Esophagus muscularis mucosa (tissue), 4 donors: ENCODE results near the gene LENEP.

Experiments
- CTCF ChIP-seq, 3 experiments: fragments of 200-600 bp in 2 of 3; fragments of 450-650 bp in 1 of 3; sonication (generic) in 2 of 3; IDR thresholded peaks; one replicate each; pipeline ENCODE4 v1.5.1; 2017 to 2019; ENCODE audit warnings: antibody characterized with exemption in 3 of 3, mild to moderate bottlenecking in 2 of 3, moderate library complexity in 1 of 3
- EP300 ChIP-seq: sonication (generic); formaldehyde crosslinking; IDR thresholded peaks from one replicate; pipeline ENCODE4 v1.6.1; 2017; ENCODE audit warnings: antibody characterized with exemption
- POLR2A ChIP-seq: fragments of 450-650 bp; IDR thresholded peaks from one replicate; pipeline ENCODE4 v1.6.1; 2017; ENCODE audit warnings: antibody characterized with exemption, moderate library complexity, mild to moderate bottlenecking, low read depth

GRCh38 chr1:155039308-155039669 lies 45.9 kb downstream of the LENEP start:
- TF ChIP-seq CTCF (IDR thresholded peaks at IDR 0.05) (no peak), EP300 (no peak), POLR2A (no peak)
